IMR-90 (cell line): Measurements from ENCODE around the gene ZNF771. TPM values are rescaled to one million over a fixed set of nuclear protein-coding genes. Genes with fewer than 3 reads are reported as not detected.

Experiments
- ATAC-seq: fragments of 200-7000 bp; cut with Tn5 transposase; 2 replicates; pipeline ENCODE4 v1.9.1; 2020; ENCODE audit warnings: low read depth, mild to moderate bottlenecking, moderate library complexity
- BruUV-seq: library from RNA; stranded (reverse); fragments of 400-500 nt; replicated peaks from 2 replicates; lab custom pipeline; 2021; lab: Mats Ljungman, UMichigan
- CTCF ChIA-PET: fragments of 300-600 bp; formaldehyde crosslinking; extraction: SDS; loops from one replicate; lab custom pipeline; 2021; ENCODE audit warnings: antibody characterized with exemption; lab: Yijun Ruan, JAX
- POLR2A ChIA-PET: fragments of 300-600 bp; sonication (Branson Sonifier 250); formaldehyde crosslinking; loops from one replicate; lab custom pipeline; 2022; ENCODE audit warnings: antibody characterized with exemption; ENCODE audit not compliant: unreplicated experiment; lab: Charles Lee
- DNase-seq: peaks from one replicate; pipeline ENCODE4 v3.0.0; 2013
- H2AFZ ChIP-seq: replicated peaks from 2 replicates; pipeline ENCODE3; 2013; ENCODE audit warnings: low read length, mild to moderate bottlenecking; ENCODE audit not compliant: poor library complexity
- H2AK5ac ChIP-seq: 2 replicates; pipeline ENCODE4 v1.6.1; 2013; ENCODE audit warnings: low read depth, low read length, inconsistent platforms
- H2AK9ac ChIP-seq: replicated peaks from 2 replicates; pipeline ENCODE3; 2013; ENCODE audit warnings: mild to moderate bottlenecking, low read depth, low read length, moderate library complexity; ENCODE audit not compliant: poor library complexity
- H2BK120ac ChIP-seq: 2 replicates; pipeline ENCODE4 v1.6.1; 2013; ENCODE audit warnings: low read depth, low read length, inconsistent platforms
- H2BK15ac ChIP-seq: 3 replicates; pipeline ENCODE4 v1.6.1; 2013; ENCODE audit warnings: low read depth, low read length, inconsistent platforms
- H2BK20ac ChIP-seq: 2 replicates; pipeline ENCODE4 v1.6.1; 2013; ENCODE audit warnings: low read depth, mild to moderate bottlenecking, inconsistent platforms, low read length, moderate library complexity
- H2BK5ac ChIP-seq: 2 replicates; pipeline ENCODE4 v1.6.1; 2013; ENCODE audit warnings: mild to moderate bottlenecking, low read depth, low read length, inconsistent platforms; ENCODE audit not compliant: poor library complexity, severe bottlenecking
- H3K14ac ChIP-seq: replicated peaks from 2 replicates; pipeline ENCODE4 v1.6.1; 2013; ENCODE audit warnings: low read depth, low read length, inconsistent platforms
- H3K18ac ChIP-seq: 2 replicates; pipeline ENCODE4 v1.6.1; 2013; ENCODE audit warnings: low read depth, low read length, control low read depth
- H3K23ac ChIP-seq: 2 replicates; pipeline ENCODE4 v1.6.1; 2013; ENCODE audit warnings: low read depth, low read length, inconsistent platforms
- H3K27ac ChIP-seq: 2 replicates; pipeline ENCODE4 v1.5.1; 2013; ENCODE audit warnings: mild to moderate bottlenecking, control low read depth, low read length; ENCODE audit not compliant: insufficient read depth
- H3K27me3 ChIP-seq: 2 replicates; pipeline ENCODE4 v1.6.1; 2013; ENCODE audit warnings: low read length; ENCODE audit not compliant: control insufficient read depth, insufficient read depth
- H3K36me3 ChIP-seq: 2 replicates; pipeline ENCODE4 v1.6.1; 2013; ENCODE audit warnings: low read length, mixed read lengths; ENCODE audit not compliant: control insufficient read depth, insufficient read depth
- H3K4ac ChIP-seq: 2 replicates; pipeline ENCODE4 v1.6.1; 2013; ENCODE audit warnings: low read depth, low read length, inconsistent platforms
- H3K4me1 ChIP-seq: 2 replicates; pipeline ENCODE4 v1.6.1; 2013; ENCODE audit warnings: low read length, mixed read lengths; ENCODE audit not compliant: control insufficient read depth, insufficient read depth
- H3K4me2 ChIP-seq: 2 replicates; pipeline ENCODE4 v1.6.1; 2013; ENCODE audit warnings: low read depth, mild to moderate bottlenecking, control low read depth, low read length, moderate library complexity
- H3K4me3 ChIP-seq: 2 replicates; pipeline ENCODE4 v1.5.1; 2013; ENCODE audit warnings: low read depth, mild to moderate bottlenecking, control low read depth, low read length, moderate library complexity; ENCODE audit not compliant: insufficient read depth
- H3K56ac ChIP-seq: 2 replicates; pipeline ENCODE4 v1.6.1; 2013; ENCODE audit warnings: low read length, inconsistent platforms; ENCODE audit not compliant: insufficient read depth; ENCODE audit errors: extremely low read depth
- H3K79me1 ChIP-seq, 2 experiments: 2 replicates each; pipeline ENCODE4 v1.6.1; 2013; ENCODE audit warnings: low read length in 2 of 2, inconsistent platforms in 1 of 2, low read depth in 1 of 2
- H3K9ac ChIP-seq: 2 replicates; pipeline ENCODE4 v1.6.1; 2013; ENCODE audit warnings: low read depth, low read length, control low read depth
- H3K9me1 ChIP-seq: 2 replicates; pipeline ENCODE4 v1.6.1; 2013; ENCODE audit warnings: low read length, inconsistent platforms; ENCODE audit not compliant: insufficient read depth
- H3K9me3 ChIP-seq: 2 replicates; pipeline ENCODE4 v1.6.1; 2013; ENCODE audit warnings: low read length; ENCODE audit not compliant: control insufficient read depth, insufficient read depth
- H4K20me1 ChIP-seq: 2 replicates; pipeline ENCODE4 v1.6.1; 2013; ENCODE audit warnings: low read length, inconsistent platforms; ENCODE audit not compliant: insufficient read depth
- H4K5ac ChIP-seq: 2 replicates; pipeline ENCODE4 v1.6.1; 2013; ENCODE audit warnings: mild to moderate bottlenecking, low read depth, low read length, control low read depth
- H4K8ac ChIP-seq, 2 experiments: 2 replicates each; pipeline ENCODE4 v1.6.1; 2013; ENCODE audit warnings: low read depth in 2 of 2, low read length in 2 of 2, control low read depth in 1 of 2, inconsistent platforms in 1 of 2
- H4K91ac ChIP-seq: 2 replicates; pipeline ENCODE4 v1.6.1; 2013; ENCODE audit warnings: low read depth, low read length, inconsistent platforms; ENCODE audit not compliant: insufficient read depth
- BHLHE40 ChIP-seq: fragments of 150-350 bp; IDR thresholded peaks from 2 replicates; pipeline ENCODE4 v1.6.1; 2016; ENCODE audit warnings: mild to moderate bottlenecking, low read depth, low read length
- CEBPB ChIP-seq: IDR thresholded peaks from 2 replicates; pipeline ENCODE4 v1.6.1; 2012; ENCODE audit warnings: low read depth, low read length, improper control_type of control experiment
- CHD1 ChIP-seq: IDR thresholded peaks from 2 replicates; pipeline ENCODE4 v1.6.1; 2012; ENCODE audit warnings: low read depth, low read length, improper control_type of control experiment
- FOS ChIP-seq: fragments of 150-350 bp; IDR thresholded peaks from 2 replicates; pipeline ENCODE4 v1.6.1; 2016; ENCODE audit warnings: low read depth, low read length
- MAFK ChIP-seq: IDR thresholded peaks from 2 replicates; pipeline ENCODE4 v1.6.1; 2012; ENCODE audit warnings: low read depth, low read length, improper control_type of control experiment
- MAZ ChIP-seq: IDR thresholded peaks from 2 replicates; pipeline ENCODE4 v1.6.1; 2012; ENCODE audit warnings: low read depth, mild to moderate bottlenecking, low read length, improper control_type of control experiment, moderate library complexity, borderline replicate concordance
- MXI1 ChIP-seq: IDR thresholded peaks from 2 replicates; pipeline ENCODE4 v1.6.1; 2012; ENCODE audit warnings: low read depth, mild to moderate bottlenecking, low read length, moderate library complexity, borderline replicate concordance
- NFE2L2 ChIP-seq: fragments of 150-350 bp; IDR thresholded peaks from 2 replicates; pipeline ENCODE4 v1.6.1; 2016; ENCODE audit warnings: low read depth, mild to moderate bottlenecking, low read length
- POLR2A ChIP-seq: IDR thresholded peaks from 2 replicates; pipeline ENCODE4 v1.6.1; 2012; ENCODE audit warnings: mild to moderate bottlenecking, low read depth, low read length
- RCOR1 ChIP-seq: IDR thresholded peaks from 2 replicates; pipeline ENCODE4 v1.6.1; 2012; ENCODE audit warnings: mild to moderate bottlenecking, low read length, improper control_type of control experiment; ENCODE audit not compliant: insufficient replicate concordance
- SMC3 ChIP-seq: fragments of 150-350 bp; IDR thresholded peaks from 2 replicates; pipeline ENCODE4 v1.6.1; 2016; ENCODE audit warnings: low read depth, mild to moderate bottlenecking, antibody characterized with exemption, low read length, moderate library complexity
- WGBS, 2 experiments: methylation state at CpG; one replicate each; pipeline versions ENCODE4 v1.1.5 to v1.1.7; 2013; ENCODE audit warnings: missing lambda C conversion rate in 2 of 2; ENCODE audit not compliant: insufficient read length in 1 of 2; ENCODE audit errors: extremely low coverage in 2 of 2; 5-methylcytosine and 5-hydroxymethylcytosine counted together
- dilution Hi-C: fragments of 300-500 bp; cut with HindIII; formaldehyde crosslinking; loops from one replicate; pipeline ENCODE4 v1.14.3; 2018; ENCODE audit warnings: low sequenced_read_pairs; ENCODE audit not compliant: unreplicated experiment
- in situ Hi-C: fragments of 300-500 bp; cut with MboI; formaldehyde crosslinking; loops from 3 replicates; pipeline ENCODE4 v1.14.3; 2019; ENCODE audit warnings: low sequenced_read_pairs, inconsistent platforms, mixed read lengths
- intact Hi-C: fragments of 100-400 bp; cut with micrococcal nuclease; formaldehyde crosslinking; loops from 2 replicates; pipeline ENCODE4 v1.10.0; 2022
- polyA plus RNA-seq, 3 experiments: library from polyadenylated mRNA; depleted of rRNA; stranded (reverse); fragments of >200 nt; gene quantifications; 2 replicates each; pipeline ENCODE4 v1.2.3, GENCODE V29; 2012; ENCODE audit warnings: low replicate concordance in 1 of 3
- total RNA-seq: library from RNA; depleted of rRNA; stranded (reverse); fragments of >200 nt; gene quantifications from 2 replicates; pipeline ENCODE4 v1.2.3, GENCODE V29; 2012
- TF ChIP-seq, protein P1 (sequence below): fragments of 150-350 bp; IDR thresholded peaks from 2 replicates; pipeline ENCODE4 v1.6.1; 2017; ENCODE audit warnings: mild to moderate bottlenecking, antibody characterized with exemption, low read length, low read depth
- TF ChIP-seq, protein P2 (sequence below): fragments of 150-350 bp; IDR thresholded peaks from 2 replicates; pipeline ENCODE4 v1.6.1; 2016; ENCODE audit warnings: low read depth, mild to moderate bottlenecking, low read length, moderate library complexity, borderline replicate concordance
- TF ChIP-seq, protein P3 (sequence below): conservative IDR thresholded peaks from 2 replicates; pipeline ENCODE4 v1.5.1; 2012; ENCODE audit warnings: mild to moderate bottlenecking, low read depth, low read length, improper control_type of control experiment

The ZNF771 gene
- total and polyA plus RNA-seq, 2 of the 4 experiments (the other 2 are of a cell fraction), result 5.2 to 10.9 TPM

DNA sequence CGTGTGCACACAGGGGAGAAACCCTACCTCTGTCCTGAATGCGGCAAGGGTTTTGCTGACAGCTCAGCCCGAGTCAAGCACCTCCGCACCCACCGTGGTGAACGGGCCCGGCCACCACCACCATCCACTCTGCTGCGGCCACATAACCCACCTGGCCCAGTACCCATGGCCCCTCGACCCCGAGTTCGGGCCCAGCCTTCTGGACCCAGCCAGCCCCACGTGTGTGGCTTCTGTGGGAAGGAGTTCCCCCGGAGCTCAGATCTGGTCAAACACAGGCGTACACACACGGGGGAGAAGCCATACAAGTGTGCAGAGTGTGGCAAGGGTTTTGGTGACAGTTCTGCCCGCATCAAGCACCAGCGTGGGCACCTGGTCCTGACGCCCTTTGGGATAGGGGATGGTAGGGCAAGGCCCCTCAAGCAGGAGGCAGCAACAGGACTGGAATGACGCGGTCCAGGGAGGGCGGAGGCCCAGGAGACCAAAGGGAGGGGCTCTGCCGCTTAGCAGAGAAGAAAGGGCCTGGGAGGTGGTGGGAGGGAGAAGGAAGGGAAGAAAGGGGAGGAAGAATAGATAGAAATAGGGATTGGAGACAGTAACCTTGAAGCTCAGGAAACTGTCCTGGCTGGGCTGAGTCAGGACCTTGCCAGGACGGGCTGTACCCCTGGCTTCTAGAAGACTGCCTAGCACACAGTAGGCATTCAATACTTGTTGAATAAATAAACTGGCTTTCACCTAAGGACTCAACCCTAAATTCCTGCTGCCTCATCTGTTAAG lies 8.6 kb upstream of the ZNF771 start:
- H2AK9ac ChIP-seq, result peak overlapping the region; percentile 82
- H3K23ac ChIP-seq, result peak overlapping the region; percentile 95; the same call in 1 of the 2 replicates
- peaks cover 10% of the 10 kb centered on the region for H3K4me1 ChIP-seq
- ChIA-PET CTCF (interaction anchor here (0.9 kb wide), 1 partner anchor 11 kb away, joined by 3 read pairs; no protein-coding TSS in a partner anchor), POLR2A (no interaction called here)
- ATAC-seq (no peak), DNase-seq (no peak)
- no peak overlapping the region for H2AFZ ChIP-seq
- peaks cover 0 to 46% of the 10 kb centered on the region in 2 experiments; a peak in 3 of 4 replicates for H3K79me1 ChIP-seq
- H3K9me3 ChIP-seq, result no peaks in the 10 kb centered on the region
- no peak overlapping the region for H3K18ac ChIP-seq
- H4K5ac ChIP-seq, result no peak overlapping the region; the same call in 1 of the 2 replicates
- H3K9me1 ChIP-seq, result peaks cover 4% of the 10 kb centered on the region; the same call in 1 of the 2 replicates
- intact Hi-C loops, result no loop called here
- no TSS peak for BruUV-seq
- no peak overlapping the region for H2BK15ac ChIP-seq
- in situ Hi-C loops, result no loop called here
- no peak overlapping the region; the same call in 1 of the 2 replicates for H3K27ac ChIP-seq
- no peak overlapping the region for H3K56ac ChIP-seq
- no peak overlapping the region for H2BK5ac ChIP-seq
- peak overlapping the region; percentile 2; the same call in 1 of the 2 replicates for H2BK20ac ChIP-seq
- H2AK5ac ChIP-seq, result peak overlapping the region; percentile 84
- H2BK120ac ChIP-seq, result no peak overlapping the region
- H3K4me3 ChIP-seq, result no peak overlapping the region
- H3K9ac ChIP-seq, result no peak overlapping the region
- H3K36me3 ChIP-seq, result peaks cover 12% of the 10 kb centered on the region; the same call in 1 of the 2 replicates
- H4K91ac ChIP-seq, result no peak overlapping the region
- H3K4me2 ChIP-seq, result no peak overlapping the region
- H3K4ac ChIP-seq, result no peak overlapping the region; the same call in 1 of the 2 replicates
- no peaks in the 10 kb centered on the region for H3K27me3 ChIP-seq
- H4K20me1 ChIP-seq, result no peaks in the 10 kb centered on the region
- H3K14ac ChIP-seq, result no peak overlapping the region
- 88% methylated on average over 5 of the region's 23 CpGs; no CpG with 5 or more reads in 1 of the 2 experiments for WGBS, 2 experiments
- dilution Hi-C loops, result no loop called here
- peak overlapping the region in 1 of 2 experiments; percentile 4; a peak in 2 of 4 replicates for H4K8ac ChIP-seq
- TF ChIP-seq MXI1 (no peak), BHLHE40 (no peak), SMC3 (no peak), MAFK (no peak), NFE2L2 (no peak), MAZ (no peak), CHD1 (no peak), RCOR1 (no peak), CEBPB (no peak), FOS (no peak), POLR2A (no peak)
- TF ChIP-seq, protein P1, sequence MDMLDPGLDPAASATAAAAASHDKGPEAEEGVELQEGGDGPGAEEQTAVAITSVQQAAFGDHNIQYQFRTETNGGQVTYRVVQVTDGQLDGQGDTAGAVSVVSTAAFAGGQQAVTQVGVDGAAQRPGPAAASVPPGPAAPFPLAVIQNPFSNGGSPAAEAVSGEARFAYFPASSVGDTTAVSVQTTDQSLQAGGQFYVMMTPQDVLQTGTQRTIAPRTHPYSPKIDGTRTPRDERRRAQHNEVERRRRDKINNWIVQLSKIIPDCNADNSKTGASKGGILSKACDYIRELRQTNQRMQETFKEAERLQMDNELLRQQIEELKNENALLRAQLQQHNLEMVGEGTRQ, result no peak
- TF ChIP-seq, protein P2, sequence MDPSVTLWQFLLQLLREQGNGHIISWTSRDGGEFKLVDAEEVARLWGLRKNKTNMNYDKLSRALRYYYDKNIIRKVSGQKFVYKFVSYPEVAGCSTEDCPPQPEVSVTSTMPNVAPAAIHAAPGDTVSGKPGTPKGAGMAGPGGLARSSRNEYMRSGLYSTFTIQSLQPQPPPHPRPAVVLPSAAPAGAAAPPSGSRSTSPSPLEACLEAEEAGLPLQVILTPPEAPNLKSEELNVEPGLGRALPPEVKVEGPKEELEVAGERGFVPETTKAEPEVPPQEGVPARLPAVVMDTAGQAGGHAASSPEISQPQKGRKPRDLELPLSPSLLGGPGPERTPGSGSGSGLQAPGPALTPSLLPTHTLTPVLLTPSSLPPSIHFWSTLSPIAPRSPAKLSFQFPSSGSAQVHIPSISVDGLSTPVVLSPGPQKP, result no peak
- TF ChIP-seq, protein P3, sequence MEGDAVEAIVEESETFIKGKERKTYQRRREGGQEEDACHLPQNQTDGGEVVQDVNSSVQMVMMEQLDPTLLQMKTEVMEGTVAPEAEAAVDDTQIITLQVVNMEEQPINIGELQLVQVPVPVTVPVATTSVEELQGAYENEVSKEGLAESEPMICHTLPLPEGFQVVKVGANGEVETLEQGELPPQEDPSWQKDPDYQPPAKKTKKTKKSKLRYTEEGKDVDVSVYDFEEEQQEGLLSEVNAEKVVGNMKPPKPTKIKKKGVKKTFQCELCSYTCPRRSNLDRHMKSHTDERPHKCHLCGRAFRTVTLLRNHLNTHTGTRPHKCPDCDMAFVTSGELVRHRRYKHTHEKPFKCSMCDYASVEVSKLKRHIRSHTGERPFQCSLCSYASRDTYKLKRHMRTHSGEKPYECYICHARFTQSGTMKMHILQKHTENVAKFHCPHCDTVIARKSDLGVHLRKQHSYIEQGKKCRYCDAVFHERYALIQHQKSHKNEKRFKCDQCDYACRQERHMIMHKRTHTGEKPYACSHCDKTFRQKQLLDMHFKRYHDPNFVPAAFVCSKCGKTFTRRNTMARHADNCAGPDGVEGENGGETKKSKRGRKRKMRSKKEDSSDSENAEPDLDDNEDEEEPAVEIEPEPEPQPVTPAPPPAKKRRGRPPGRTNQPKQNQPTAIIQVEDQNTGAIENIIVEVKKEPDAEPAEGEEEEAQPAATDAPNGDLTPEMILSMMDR, result no peak
